Fibroblast of skin of left biceps (primary cell): ENCODE results near the gene SMCP.
A peak's percentile ranks its signal among the peaks of the same experiment; 100 is the strongest.

Experiments used
- DNase-seq, 2 experiments: peaks; one replicate each; pipeline ENCODE4 v3.0.0-alpha.2; 2013; ENCODE audit warnings: low read depth in 2 of 2

Gene SMCP

GRCh38 chr1:152878042-152878441, at the start of gene SMCP:
Gene SMCP, plus strand, starts transcription at chr1:152878322. Its CDS starts 6,101 bp downstream, at chr1:152884423.
- DNase-seq: no peak

- no peak for DNase-seq
Observed at GRCh38 chr1:152836870-152837269, 41.3 kb upstream of the SMCP start.

- no peak for DNase-seq
Observed at GRCh38 chr1:152842556-152842955, 35.6 kb upstream of the SMCP start, which contains the start of gene LCE6A. Gene LCE6A, plus strand, starts transcription at chr1:152842856. Its CDS starts 665 bp downstream, at chr1:152843521.

DNA sequence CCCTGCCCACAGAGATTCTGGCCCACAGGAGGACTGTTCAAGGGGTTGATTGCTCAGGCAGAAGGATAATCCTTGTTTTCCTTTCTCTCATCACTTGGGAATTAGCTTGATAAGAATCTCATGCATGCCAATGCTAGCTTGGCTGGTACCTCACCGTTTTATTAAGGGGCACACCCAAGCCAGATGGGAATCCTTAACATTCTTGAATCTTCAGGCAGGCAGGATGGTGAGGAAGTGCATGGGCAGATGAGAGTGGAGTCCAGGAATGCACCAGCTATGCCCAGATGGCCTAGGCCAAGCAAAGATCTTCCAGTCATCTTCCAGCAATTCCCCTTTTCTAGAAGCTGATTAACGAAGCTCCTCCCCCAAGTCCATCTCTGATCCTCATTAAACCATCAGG, 22.5 kb upstream of the SMCP start:
- DNase-seq: no peak

DNA sequence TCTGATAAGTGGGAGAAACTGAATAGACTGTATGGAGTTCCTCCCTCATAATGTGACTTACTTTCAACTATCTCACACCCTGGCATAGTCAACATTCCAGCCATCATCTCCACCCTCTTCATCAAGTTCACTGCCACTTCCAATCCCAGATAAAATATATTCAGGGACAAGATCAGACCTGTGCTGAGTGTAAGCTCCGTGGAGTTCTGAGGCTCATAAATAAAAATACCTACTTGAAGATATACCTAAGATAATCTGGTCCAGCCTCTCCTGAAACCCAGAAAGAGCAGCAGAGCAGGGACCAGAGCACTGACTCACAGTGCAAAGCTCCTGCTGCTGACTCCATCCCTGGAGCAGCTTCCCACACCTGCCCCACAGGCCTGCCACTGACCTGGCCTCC, 20.1 kb upstream of the SMCP start:
- no peak for DNase-seq

- no peak for DNase-seq
Observed at GRCh38 chr1:152859696-152860095, 18.4 kb upstream of the SMCP start, which contains the start of gene LCE7A. Gene LCE7A, plus strand, starts transcription at chr1:152859996. Its CDS starts 702 bp downstream, at chr1:152860698.

DNA sequence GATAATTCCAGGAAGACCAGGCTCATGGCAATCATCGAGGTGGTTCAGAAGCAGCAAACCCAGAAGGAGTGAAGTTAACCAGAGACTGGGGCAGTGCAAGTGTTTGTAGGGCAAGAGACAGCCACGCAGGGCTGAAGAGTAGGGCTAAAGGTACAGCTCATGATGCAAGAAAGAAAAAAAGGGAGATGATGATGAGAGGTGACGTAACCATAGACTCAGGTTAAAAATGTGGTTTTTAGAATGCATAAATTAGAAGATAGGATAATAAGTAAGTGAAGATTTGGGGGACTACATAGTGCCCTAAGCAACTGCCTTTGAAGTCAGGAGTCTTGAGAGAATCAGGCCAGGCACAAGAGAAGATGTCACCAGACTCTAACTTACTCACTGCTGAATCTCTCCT, 18.0 kb upstream of the SMCP start:
- DNase-seq: no peak

- DNase-seq: no peak
Observed at GRCh38 chr1:152861374-152861773, 16.7 kb upstream of the SMCP start.

DNA sequence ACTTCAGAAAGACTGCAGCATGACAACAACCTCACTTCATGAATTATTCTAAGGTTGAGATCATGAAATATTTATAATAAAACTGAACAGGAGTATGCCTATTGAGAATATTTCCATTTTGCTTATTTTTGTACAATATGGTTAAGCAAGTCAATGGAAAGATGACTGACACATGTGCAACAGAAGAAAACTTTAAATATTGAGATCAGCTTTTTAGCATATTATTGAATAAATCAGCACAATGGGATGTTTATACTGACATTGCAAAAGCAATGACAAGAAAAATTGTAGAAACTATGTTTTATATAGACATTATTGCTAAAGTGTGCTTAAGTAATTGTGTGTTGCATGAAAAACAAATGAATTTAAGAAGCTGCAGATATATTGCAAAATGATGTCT, 13.7 kb upstream of the SMCP start:
- DNase-seq: no peak

GRCh38 chr1:152866321-152866720, 11.8 kb upstream of the SMCP start:
- no peak for DNase-seq

DNA sequence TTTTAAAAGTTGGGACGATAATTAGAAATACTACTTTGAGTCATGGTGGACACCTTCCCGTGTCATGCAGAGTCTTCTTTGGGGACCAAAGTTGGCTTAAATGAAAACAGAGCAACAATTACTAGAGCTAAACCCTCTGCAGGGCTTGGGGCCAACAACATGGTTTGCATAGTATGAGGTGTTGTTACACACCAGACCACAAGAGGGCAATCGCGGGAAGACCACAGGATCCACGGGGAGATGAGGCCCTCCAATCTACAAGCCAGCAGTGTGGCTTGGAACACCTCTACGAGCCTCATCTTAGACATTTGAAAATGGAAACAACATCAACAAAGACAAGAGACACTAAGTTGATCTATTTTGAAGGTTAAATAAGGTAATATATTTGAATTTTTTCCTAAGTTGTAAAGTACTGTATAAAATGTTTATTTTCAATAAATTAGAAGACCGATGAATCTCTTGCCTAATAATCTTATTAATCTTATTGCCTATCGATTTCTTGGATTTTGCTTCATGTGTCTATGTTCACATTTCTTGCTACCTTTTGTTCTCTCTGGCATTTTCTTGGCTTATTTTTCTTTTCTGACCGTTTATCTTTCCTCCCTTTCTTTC, 8.2 kb upstream of the SMCP start:
- DNase-seq: peak; percentile 20 to 22

- DNase-seq: no peak
Observed at GRCh38 chr1:152870831-152871730, 7.0 kb upstream of the SMCP start.

GRCh38 chr1:152871731-152872126, 6.4 kb upstream of the SMCP start:
- no peak for DNase-seq

- DNase-seq: peak; percentile 29 to 42
Observed at GRCh38 chr1:152873495-152873894, 4.6 kb upstream of the SMCP start.

- DNase-seq: no peak
Observed at GRCh38 chr1:152876827-152877226, 1.3 kb upstream of the SMCP start.

DNA sequence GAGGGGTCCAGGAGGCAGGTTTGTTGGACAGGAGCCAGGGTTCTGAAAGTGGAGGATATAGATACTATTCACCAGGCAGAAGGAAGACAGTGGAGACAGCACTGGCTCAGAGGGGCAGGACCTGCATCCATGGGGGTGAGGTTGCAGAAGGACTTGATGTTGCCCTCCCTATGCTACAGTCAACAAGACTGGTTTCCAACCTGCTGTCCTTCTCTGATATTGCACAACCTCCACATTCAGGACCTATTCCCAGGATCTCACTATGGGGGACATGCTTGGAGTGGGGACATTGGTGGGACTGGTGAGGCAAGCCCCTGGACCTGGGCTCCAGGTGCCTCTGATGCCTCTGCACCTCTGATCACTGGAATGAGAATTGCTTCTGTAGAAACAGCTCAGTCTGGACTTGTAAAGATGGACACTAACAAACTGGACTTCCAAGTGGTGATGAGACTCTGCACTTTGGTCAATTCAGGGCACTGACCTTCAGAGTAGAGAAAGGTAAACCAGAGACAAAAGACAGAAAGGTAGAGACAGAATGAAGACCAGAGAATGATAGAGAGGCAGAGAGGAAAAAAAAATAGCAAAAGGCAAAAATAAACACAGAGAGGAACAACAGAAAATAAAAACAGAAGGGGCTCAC, 1.6 kb downstream of the SMCP start:
- no peak for DNase-seq

DNA sequence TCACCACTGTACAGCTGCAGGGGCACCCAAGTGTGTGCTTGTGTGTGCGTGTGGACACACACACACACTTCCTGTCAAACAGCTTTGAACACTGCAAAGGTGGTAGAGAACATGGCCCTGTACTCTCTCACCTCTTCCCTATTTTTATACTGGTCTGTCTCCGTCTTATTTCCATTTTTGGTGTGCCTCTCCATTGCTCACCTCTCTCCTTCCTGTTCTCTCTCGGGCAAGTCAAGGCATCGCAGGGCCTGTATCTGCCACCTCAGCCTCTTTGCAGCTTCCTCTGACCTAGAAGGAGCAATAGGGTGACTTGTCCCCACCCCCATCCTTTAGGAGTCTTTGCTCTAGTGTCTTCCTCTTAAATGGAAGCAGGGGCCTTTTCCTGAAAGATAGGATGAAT, 2.2 kb downstream of the SMCP start:
- DNase-seq: no peak

- DNase-seq: no peak
Observed at GRCh38 chr1:152880907-152881306, 2.8 kb downstream of the SMCP start.

DNA sequence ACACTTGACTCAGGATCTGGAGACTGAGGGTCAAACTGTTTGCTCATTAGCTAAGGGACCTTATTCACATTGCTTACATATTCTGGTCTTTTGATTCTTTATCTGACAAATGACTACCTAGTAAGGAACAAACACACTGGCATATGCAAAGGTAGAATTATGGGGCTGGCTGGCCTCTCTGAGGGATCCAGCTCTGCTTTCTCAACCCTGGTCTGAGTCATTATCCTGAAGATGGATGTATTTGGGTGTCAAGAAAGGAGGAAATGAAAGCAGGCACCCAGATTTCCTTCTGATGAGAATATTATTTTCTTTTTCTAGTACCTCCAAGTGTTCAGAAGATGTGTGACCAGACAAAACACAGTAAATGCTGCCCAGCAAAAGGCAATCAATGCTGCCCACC, 6.0 kb downstream of the SMCP start:
- no peak for DNase-seq

GRCh38 chr1:152884506-152884905, 6.4 kb downstream of the SMCP start:
- no peak for DNase-seq

DNA sequence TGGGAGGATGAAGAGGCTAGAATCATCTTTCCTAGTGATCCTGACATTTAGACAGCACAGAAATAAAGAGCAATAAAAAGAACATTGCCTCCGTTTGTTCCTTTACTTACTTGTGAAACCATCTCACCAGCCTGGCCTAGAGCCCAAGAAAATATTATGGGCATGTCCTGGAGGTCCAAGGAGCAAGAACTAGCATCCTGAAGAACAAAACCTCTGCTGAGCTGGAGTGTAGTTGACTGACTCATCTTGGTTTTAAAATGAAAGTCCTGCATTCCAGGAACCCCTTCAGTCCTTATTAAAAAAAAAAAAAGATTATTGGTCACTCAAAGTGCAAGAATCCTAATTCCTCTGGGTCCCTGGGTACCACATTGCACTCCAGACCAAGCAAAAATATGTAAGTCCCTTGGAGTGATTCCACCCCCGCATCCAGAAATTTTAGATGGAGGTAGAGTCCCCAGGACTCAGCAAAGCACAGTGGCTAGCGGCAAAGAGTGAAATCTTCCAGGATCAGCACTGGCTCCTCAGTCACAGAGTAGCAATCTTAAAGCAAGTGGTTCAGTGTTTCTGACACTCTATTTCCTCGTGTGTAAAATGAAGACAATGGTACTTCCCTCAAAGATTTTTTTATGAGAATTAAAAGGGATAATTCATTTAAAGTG, 7.0 kb downstream of the SMCP start:
- no peak for DNase-seq

GRCh38 chr1:152886085-152886484, 8.0 kb downstream of the SMCP start:
- no peak for DNase-seq
